ENCODE results near the gene ZBTB48.

The ZBTB48 gene

DNA sequence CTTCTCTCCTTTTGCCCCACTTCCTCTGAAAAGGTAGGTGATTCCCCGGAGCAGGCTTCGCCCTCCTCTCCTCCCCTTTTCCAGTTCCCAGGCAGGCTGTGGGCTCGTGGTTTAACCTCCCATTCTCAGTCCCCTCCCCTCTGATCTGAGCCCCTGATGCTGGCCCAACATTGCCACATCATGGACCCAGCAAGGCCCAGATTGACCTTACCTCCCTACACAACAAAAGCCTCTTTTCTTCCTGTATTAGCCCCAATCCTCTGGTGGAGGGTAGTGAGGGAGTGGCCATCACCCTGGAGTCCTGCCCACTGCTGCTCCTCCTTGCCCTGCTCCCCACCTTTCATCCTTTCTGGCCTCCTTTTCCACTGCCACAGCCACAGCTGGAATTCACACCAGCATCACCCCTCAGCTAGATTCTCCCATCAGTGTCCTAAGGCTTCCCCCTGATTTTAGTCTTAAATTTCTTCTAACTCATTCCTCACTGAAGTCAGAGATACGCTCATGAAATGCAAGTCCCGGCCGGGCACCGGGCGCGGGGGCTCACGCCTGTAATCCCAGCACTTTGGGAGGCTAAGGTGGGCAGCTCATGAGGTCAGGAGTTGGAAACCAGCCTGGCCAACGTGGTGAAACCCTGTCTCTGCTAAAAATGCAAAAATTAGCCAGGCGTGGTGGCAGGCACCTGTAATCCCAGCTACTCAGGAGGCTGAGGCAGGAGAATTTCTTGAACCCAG is 7.0 kb upstream of the ZBTB48 start:
- DNase-seq (ENCODE audit: low read depth in 2 of 2): no peak

DNA sequence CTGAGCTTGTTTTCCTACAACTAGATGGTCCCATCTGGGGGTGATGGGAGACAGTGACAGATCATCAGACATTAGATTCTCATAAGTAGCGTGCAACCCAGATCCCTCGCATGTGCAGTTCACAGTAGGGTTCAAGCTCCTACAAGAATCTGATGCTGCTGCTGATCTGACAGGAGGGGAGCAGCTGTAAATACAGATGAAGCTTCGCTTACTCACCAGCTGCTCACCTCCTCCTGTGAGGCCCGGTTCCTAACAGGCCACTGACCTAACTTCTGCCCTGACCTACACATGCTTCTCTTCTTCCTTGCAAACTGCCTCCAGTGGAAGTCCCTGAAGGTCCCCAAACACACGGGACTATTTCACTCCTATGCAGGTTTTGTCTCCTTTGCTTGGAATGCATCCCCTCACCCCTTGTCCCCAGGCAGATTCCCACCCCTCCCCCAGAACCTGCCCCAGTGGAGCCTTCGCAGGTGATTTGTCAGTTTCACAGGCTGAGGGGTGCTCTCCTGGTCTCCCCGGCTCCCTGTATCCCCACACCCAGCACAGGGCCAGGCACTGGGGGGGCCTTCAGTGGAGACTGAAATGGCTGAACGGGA is 5.7 kb upstream of the ZBTB48 start:
- DNase-seq (ENCODE audit: low read depth in 2 of 2): no peak

- no peak for DNase-seq (ENCODE audit: low read depth in 2 of 2)
Observed at GRCh38 chr1:6574818-6575217, 5.0 kb upstream of the ZBTB48 start.

DNA sequence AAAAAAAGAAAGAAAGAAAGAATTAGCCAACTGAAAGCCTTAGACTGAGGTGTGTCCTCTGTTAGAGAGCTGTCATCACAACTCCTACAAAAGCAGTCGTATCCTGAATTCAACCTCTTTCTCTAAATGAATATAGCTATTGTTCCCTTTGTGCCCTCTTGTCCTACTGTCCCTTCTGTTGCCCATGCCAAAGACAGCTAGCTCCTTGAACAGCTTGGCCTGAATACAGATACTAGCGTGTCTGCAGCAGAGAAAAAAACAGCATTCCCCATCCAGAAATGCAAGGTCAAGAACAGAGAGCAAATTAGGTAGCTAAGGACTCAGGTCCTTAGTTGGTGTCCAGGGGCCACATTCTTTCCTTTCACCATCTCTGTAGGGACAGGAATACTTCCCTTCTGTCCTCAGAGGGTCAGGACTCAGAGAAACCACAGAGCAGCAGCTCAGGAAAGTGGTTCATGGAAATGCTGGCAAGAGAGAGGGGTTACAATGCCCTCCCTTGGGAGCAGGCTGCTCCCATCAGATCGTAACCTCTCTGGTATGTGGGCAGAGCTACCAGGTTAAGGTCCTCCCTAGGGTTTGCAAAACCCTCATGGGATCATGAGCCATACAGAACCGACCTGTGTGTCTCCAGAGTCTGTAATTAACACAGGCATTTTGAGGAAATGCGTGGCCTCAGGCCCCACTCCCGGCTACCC is 1.8 kb upstream of the ZBTB48 start:
- DNase-seq (ENCODE audit: low read depth in 2 of 2): no peak

DNA sequence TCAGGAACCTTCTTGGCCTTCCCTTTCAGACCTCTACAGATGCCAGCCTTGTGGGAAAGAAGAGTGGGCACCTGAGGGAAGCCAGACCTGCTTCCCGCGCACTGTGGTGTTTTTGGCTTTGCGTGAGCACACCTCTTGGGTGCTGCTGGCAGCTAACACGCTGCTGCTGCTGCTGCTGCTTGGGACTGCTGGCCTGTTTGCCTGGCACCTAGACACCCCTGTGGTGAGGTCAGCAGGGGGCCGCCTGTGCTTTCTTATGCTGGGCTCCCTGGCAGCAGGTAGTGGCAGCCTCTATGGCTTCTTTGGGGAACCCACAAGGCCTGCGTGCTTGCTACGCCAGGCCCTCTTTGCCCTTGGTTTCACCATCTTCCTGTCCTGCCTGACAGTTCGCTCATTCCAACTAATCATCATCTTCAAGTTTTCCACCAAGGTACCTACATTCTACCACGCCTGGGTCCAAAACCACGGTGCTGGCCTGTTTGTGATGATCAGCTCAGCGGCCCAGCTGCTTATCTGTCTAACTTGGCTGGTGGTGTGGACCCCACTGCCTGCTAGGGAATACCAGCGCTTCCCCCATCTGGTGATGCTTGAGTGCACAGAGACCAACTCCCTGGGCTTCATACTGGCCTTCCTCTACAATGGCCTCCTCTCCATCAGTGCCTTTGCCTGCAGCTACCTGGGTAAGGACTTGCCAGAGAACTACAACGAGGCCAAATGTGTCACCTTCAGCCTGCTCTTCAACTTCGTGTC is 995 bp upstream of the ZBTB48 start:
- no peak for DNase-seq (ENCODE audit: low read depth in 2 of 2)

- no peak for DNase-seq (ENCODE audit: low read depth in 2 of 2)
Observed at GRCh38 chr1:6580119-6580592, 362 bp downstream of the ZBTB48 start.

GRCh38 chr1:6580593-6581409 is 1.0 kb downstream of the ZBTB48 start:
- no peak for DNase-seq (ENCODE audit: low read depth in 2 of 2)

GRCh38 chr1:6581561-6582305 is 1.9 kb downstream of the ZBTB48 start:
- DNase-seq (ENCODE audit: low read depth in 2 of 2): no peak

DNA sequence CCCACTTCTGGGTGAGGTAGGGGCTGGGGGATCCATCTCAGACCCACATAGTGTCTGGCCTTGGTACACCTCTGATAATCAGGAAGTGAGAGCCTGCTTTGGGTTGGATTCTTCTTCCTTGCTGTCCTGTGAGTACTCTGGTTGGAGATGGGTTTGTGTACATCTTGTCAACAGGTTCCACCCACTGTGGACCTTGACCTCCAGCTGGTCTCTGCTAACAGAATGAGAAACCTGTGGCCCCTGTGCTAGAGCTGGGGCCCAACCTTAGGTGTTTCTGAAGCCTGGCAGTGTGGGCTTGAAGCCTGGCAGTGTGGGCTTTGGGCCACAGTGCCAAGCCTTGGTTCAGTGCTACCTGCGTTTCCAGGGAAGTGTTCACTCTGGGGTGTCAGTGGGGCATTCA is 2.6 kb downstream of the ZBTB48 start:
- DNase-seq (ENCODE audit: low read depth in 2 of 2): no peak

- DNase-seq (ENCODE audit: low read depth in 2 of 2): no peak
Observed at GRCh38 chr1:6584126-6585080, 4.6 kb downstream of the ZBTB48 start.

DNA sequence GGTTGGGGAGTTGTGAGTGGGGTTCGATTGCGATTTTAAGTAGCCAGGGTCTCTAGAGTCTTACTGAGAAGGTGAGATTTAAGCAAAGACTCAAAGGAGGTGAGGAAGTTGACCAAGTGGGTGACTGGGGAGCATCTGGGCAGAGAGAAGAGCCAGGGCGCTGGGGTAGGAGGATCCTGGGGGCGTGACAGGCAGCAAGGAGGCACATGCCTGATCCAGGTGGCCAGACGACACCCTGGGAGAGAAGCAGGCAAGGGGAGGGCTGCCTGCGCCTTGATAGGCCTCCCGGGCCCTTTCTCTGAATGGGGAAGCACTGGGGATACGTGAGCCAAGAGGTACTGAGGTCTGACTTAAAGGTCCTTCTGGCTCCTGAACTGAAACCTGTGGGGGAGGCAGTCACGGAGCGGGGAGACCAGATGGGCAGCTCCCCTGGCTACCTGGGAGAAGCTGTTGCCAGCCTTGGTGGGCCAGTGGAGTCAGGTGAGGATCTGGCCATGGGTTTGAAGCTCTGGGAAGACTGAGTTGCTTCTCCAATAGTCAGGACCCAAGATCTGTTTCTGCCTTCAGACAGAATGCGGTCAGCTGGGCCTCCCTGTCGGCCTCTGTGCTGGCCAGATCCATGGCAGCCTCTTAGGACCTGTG is 5.4 kb downstream of the ZBTB48 start:
- no peak for DNase-seq (ENCODE audit: low read depth in 2 of 2)

- DNase-seq (ENCODE audit: low read depth in 2 of 2): no peak
Observed at GRCh38 chr1:6585841-6586240, 6.0 kb downstream of the ZBTB48 start.

DNA sequence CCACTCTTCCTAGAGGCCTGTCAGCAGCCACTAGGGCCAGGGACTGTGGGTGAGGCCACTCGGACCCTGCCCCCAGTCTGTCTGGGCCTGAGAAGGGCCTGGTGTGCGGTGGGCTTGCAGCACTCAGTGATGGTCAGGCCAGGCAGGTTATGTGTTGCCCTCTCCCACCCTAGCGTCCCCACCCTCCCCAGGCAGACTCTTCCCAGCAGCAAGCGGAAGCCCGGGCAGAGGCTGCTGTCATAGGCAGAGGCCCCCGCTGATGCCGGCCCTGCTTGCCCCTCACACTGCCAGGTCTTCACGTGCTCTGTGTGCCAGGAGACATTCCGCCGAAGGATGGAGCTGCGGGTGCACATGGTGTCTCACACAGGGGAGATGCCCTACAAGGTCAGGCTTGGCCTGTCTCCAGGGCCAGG is 6.6 kb downstream of the ZBTB48 start:
- DNase-seq (ENCODE audit: low read depth in 2 of 2): no peak

GRCh38 chr1:6587261-6588005 is 7.6 kb downstream of the ZBTB48 start:
- DNase-seq (ENCODE audit: low read depth in 2 of 2): no peak

DNA sequence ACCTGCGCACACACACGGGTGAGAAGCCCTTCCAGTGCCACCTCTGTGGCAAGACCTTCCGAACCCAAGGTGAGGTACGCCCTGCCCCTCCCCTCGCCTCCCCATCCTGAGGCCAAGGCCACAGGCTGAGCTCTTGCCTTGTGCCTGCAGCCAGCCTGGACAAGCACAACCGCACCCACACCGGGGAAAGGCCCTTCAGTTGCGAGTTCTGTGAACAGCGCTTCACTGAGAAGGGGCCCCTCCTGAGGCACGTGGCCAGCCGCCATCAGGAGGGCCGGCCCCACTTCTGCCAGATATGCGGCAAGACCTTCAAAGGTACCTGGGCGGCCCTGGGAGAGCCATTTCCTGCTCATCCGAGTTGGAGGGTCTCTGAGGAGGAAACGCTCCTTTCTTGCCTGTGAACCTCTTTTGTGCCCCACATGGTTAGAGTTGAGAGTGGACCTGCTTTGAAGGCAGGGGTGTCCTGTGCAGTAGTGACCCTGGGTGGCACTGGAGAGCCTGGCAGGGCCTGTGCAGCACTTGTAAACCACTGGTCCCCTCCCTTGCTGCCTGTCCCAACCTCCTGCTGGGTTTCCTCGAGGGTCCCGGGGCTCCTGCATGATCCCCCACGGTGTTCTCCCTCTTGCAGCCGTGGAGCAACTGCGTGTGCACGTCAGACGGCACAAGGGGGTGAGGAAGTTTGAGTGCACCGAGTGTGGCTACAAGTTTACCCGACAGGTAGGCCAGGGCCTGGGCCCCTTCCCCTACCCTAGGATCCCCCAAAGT is 8.5 kb downstream of the ZBTB48 start:
- no peak for DNase-seq (ENCODE audit: low read depth in 2 of 2)

- DNase-seq (ENCODE audit: low read depth in 2 of 2): no peak
Observed at GRCh38 chr1:6588893-6589520, 9.2 kb downstream of the ZBTB48 start.

DNA sequence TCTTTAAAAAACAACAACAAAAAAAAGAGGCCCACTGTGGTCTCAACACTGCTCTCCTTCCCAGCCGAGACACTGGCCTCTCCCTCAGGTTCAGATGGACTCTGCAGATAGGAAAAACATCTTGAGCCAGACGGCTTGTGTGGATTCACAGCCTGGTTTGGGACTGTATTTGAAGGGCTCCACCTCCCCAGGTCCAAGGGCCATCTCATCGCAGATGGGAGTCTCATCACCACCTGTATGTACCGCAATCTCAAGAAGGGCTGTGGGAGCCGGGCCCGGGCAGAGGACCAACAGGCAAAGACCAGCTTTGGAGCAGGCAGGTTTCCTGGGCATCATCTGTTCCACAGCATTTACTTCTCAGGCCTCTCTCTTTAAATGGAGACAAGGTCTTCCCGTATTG is 10.3 kb downstream of the ZBTB48 start:
- no peak for DNase-seq (ENCODE audit: low read depth in 2 of 2)

Measured in activated CD8-positive, alpha-beta memory T cell treated with anti-CD3 and anti-CD28 coated beads for 4 hours (primary cell).